ENCODE data around the gene FAM180A. TPM values are rescaled to one million over a fixed set of nuclear protein-coding genes. Genes with fewer than 3 reads are reported as not detected.

FAM180A gene
- polyA plus RNA-seq, 1 donor from 2014 or later: not detected

GRCh38 chr7:135772639-135773222, 24.1 kb upstream of the FAM180A start:
- no peak for TF ChIP-seq REST (IDR thresholded peaks at IDR 0.05; ENCODE audit: borderline replicate concordance)
- TF ChIP-seq TAF1 (IDR thresholded peaks at IDR 0.05; ENCODE audit: low read depth): no peak
- Histone ChIP-seq H3K9ac (ENCODE audit: low read length) (no peak overlapping the region), H3K9me2 (ENCODE audit: insufficient read depth, low read length) (no peaks in the 10 kb centered on the region), H3K9me3 (ENCODE audit: low read length) (no peaks in the 10 kb centered on the region), H3K36me3 (ENCODE audit: insufficient read depth, low read length) (no peaks in the 10 kb centered on the region), H3K27me3 (ENCODE audit: insufficient read depth, low read depth, low read length) (no peaks in the 10 kb centered on the region), H3K27ac (ENCODE audit: low read length) (no peak overlapping the region), H3F3A (ENCODE audit: insufficient read depth, low read length, poor library complexity, severe bottlenecking) (peaks cover 6% of the 10 kb centered on the region), H3K4me2 (ENCODE audit: low read length) (no peak overlapping the region), H4K20me1 (ENCODE audit: insufficient read depth) (no peaks in the 10 kb centered on the region), H3K4me3 (ENCODE audit: low read length) (no peak overlapping the region), H3K79me2 (replicated peaks; ENCODE audit: insufficient read depth, low read length) (no peaks in the 10 kb centered on the region), H2AFZ (ENCODE audit: low read depth, low read length) (no peak overlapping the region)

GRCh38 chr7:135771961-135772638, 23.5 kb upstream of the FAM180A start:
- peaks cover 6% of the 10 kb centered on the region for H3F3A ChIP-seq (ENCODE audit: insufficient read depth, low read length, poor library complexity, severe bottlenecking)
- no peaks in the 10 kb centered on the region for H3K9me2 ChIP-seq (ENCODE audit: insufficient read depth, low read length)
- no peaks in the 10 kb centered on the region for H4K20me1 ChIP-seq (ENCODE audit: insufficient read depth)
- H3K4me3 ChIP-seq (ENCODE audit: low read length): no peak overlapping the region
- H3K36me3 ChIP-seq (ENCODE audit: insufficient read depth, low read length): no peaks in the 10 kb centered on the region
- no peaks in the 10 kb centered on the region for H3K27me3 ChIP-seq (ENCODE audit: insufficient read depth, low read depth, low read length)
- no peak overlapping the region for H3K27ac ChIP-seq (ENCODE audit: low read length)
- H3K9ac ChIP-seq (ENCODE audit: low read length): no peak overlapping the region
- TF ChIP-seq POLR2AphosphoS5 (IDR thresholded peaks at IDR 0.05): no peak
- no peak for TF ChIP-seq EP300 (conservative IDR thresholded peaks at IDR 0.05; ENCODE audit: poor library complexity, severe bottlenecking)
- TF ChIP-seq CTCF (IDR thresholded peaks at IDR 0.05; ENCODE audit: poor library complexity, severe bottlenecking): no peak
- no peak for TF ChIP-seq SMC3 (conservative IDR thresholded peaks at IDR 0.05; ENCODE audit: poor library complexity)
- TF ChIP-seq RAD21 (conservative IDR thresholded peaks at IDR 0.05): no peak
- TF ChIP-seq TAF1 (IDR thresholded peaks at IDR 0.05; ENCODE audit: low read depth): no peak
- no peak for TF ChIP-seq EZH2 (IDR thresholded peaks at IDR 0.05; ENCODE audit: borderline replicate concordance, insufficient read depth, low read length, poor library complexity, severe bottlenecking)
- TF ChIP-seq MXI1 (conservative IDR thresholded peaks at IDR 0.05; ENCODE audit: poor library complexity, severe bottlenecking): no peak
- no peak for TF ChIP-seq REST (IDR thresholded peaks at IDR 0.05; ENCODE audit: borderline replicate concordance)
- H3K9me3 ChIP-seq (ENCODE audit: low read length): no peaks in the 10 kb centered on the region
- no peak overlapping the region for H3K4me2 ChIP-seq (ENCODE audit: low read length)
- H2AFZ ChIP-seq (ENCODE audit: low read depth, low read length): no peak overlapping the region
- H3K79me2 ChIP-seq (replicated peaks; ENCODE audit: insufficient read depth, low read length): no peaks in the 10 kb centered on the region
